ENCODE data around the gene CENPA.

The CENPA gene

DNA sequence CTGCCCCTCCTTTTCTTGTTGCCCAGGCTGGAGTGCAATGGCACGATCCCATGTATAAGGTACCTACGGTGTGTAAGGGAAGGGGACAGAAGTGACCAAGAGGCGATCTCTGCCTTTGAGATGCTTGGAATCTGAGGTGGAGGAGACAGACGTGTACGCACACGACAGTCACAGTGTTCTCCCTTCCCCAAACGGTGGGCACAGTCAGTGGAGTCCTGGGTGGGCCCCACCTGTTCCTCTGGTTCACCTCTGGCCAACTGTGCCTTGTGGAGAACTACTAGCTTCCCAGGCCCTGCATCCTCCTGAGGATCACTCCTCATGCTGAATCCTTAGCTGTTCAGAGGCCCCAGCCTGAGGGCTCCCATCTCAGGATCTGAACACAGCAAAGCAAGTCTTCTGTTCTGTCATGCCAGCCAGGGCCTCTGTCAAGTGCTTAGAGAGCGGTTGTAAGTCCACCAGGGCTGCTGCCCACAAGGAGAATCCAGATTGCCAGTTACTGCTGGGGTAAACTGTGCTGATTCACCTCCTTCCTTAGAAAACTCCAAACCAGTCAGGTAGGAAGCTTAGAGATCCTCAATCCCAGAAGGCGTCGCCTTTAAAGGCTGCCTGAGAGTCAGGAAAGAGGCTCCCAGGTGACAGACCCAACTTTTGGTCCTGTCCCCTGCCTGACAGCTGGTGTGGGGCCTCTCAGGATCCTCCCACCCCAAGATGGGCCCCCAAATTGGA is 20.2 kb upstream of the CENPA start:
- no peak overlapping the region for H3K4me3 ChIP-seq (ENCODE audit: low read depth, low read length)
- TF ChIP-seq, protein P1, sequence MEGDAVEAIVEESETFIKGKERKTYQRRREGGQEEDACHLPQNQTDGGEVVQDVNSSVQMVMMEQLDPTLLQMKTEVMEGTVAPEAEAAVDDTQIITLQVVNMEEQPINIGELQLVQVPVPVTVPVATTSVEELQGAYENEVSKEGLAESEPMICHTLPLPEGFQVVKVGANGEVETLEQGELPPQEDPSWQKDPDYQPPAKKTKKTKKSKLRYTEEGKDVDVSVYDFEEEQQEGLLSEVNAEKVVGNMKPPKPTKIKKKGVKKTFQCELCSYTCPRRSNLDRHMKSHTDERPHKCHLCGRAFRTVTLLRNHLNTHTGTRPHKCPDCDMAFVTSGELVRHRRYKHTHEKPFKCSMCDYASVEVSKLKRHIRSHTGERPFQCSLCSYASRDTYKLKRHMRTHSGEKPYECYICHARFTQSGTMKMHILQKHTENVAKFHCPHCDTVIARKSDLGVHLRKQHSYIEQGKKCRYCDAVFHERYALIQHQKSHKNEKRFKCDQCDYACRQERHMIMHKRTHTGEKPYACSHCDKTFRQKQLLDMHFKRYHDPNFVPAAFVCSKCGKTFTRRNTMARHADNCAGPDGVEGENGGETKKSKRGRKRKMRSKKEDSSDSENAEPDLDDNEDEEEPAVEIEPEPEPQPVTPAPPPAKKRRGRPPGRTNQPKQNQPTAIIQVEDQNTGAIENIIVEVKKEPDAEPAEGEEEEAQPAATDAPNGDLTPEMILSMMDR (IDR thresholded peaks at IDR 0.05; ENCODE audit: low read depth, low read length), result no peak
- H3K27ac ChIP-seq, result no peak overlapping the region
- no peaks in the 10 kb centered on the region for H3K27me3 ChIP-seq (ENCODE audit: insufficient read depth, low read depth, severe bottlenecking)
- H3K36me3 ChIP-seq, result peaks cover 23% of the 10 kb centered on the region
- DNase-seq, result no peak
- peaks cover 4% of the 10 kb centered on the region for H3K9me3 ChIP-seq (ENCODE audit: severe bottlenecking)

GRCh38 chr2:26767129-26767528 is 18.7 kb upstream of the CENPA start:
- DNase-seq, result no peak
- H3K27ac ChIP-seq, result no peak overlapping the region
- TF ChIP-seq, protein P1 (IDR thresholded peaks at IDR 0.05; ENCODE audit: low read depth, low read length), result no peak
- no peaks in the 10 kb centered on the region for H3K27me3 ChIP-seq (ENCODE audit: insufficient read depth, low read depth, severe bottlenecking)
- no peak overlapping the region for H3K4me3 ChIP-seq (ENCODE audit: low read depth, low read length)
- peaks cover 4% of the 10 kb centered on the region for H3K9me3 ChIP-seq (ENCODE audit: severe bottlenecking)
- peaks cover 30% of the 10 kb centered on the region for H3K36me3 ChIP-seq

GRCh38 chr2:26767894-26768487 is 17.9 kb upstream of the CENPA start:
- Histone ChIP-seq H3K9me3 (ENCODE audit: severe bottlenecking) (peaks cover 4% of the 10 kb centered on the region), H3K27ac (no peak overlapping the region), H3K4me3 (ENCODE audit: low read depth, low read length) (no peak overlapping the region), H3K36me3 (peaks cover 30% of the 10 kb centered on the region), H3K27me3 (ENCODE audit: insufficient read depth, low read depth, severe bottlenecking) (no peaks in the 10 kb centered on the region)
- DNase-seq, result no peak
- TF ChIP-seq, protein P1 (IDR thresholded peaks at IDR 0.05; ENCODE audit: low read depth, low read length), result no peak

GRCh38 chr2:26768759-26769088 is 17.1 kb upstream of the CENPA start:
- Histone ChIP-seq H3K27me3 (ENCODE audit: insufficient read depth, low read depth, severe bottlenecking) (no peaks in the 10 kb centered on the region), H3K9me3 (ENCODE audit: severe bottlenecking) (no peaks in the 10 kb centered on the region), H3K36me3 (peaks cover 31% of the 10 kb centered on the region), H3K4me3 (ENCODE audit: low read depth, low read length) (no peak overlapping the region), H3K27ac (no peak overlapping the region; the same call in 1 of the 2 replicates)
- TF ChIP-seq, protein P1 (IDR thresholded peaks at IDR 0.05; ENCODE audit: low read depth, low read length), result no peak
- DNase-seq, result no peak

DNA sequence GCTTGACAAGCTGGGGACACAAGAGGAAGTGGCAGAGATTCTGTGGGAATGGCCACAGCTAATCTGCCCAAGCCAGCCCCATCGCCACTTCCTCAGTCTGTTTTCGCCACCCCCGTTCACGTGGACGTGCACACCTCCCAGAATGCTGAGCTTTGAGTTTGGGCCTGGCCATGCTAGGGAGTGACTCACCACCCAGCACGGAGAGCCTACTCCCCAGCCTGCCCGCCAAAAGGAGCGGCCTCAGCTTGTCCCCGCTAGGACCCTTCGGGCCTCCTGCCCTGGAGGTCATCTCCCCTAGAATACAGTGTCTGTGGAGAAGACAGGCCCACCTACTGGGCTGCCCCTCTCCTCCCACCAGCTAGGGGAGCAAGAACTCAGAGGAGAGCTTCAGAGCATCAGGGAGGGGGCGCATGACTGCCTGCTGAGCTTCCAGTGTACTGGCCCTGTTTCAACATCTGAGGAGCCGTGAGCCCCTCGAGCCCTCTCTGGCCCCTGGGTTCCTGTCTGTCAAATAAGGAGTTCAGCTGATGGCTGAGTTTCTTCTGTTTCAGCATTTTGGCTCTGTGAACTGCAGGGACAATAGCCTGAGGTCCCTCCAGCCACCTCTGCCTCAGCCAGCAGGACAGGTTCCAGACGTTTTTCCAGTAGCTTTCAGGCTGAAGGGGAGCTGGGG is 16.6 kb upstream of the CENPA start:
- H3K4me3 ChIP-seq (ENCODE audit: low read depth, low read length), result no peak overlapping the region
- H3K9me3 ChIP-seq (ENCODE audit: severe bottlenecking), result no peaks in the 10 kb centered on the region
- H3K27me3 ChIP-seq (ENCODE audit: insufficient read depth, low read depth, severe bottlenecking), result no peaks in the 10 kb centered on the region
- DNase-seq, result no peak
- TF ChIP-seq, protein P1 (IDR thresholded peaks at IDR 0.05; ENCODE audit: low read depth, low read length), result no peak
- H3K36me3 ChIP-seq, result peaks cover 36% of the 10 kb centered on the region
- H3K27ac ChIP-seq, result peak overlapping the region; percentile 86
